ENCODE data around the gene ACP7.
A peak's percentile ranks its signal among the peaks of the same experiment; 100 is the strongest.
"Not testable (repeated sequence)": the region's sequence is repeated elsewhere in the genome, so short reads cannot be mapped to it uniquely, and the experiment has no call there.

Gene ACP7

GRCh38 chr19:39112338-39112890 lies 28.2 kb downstream of the ACP7 start:
- H3K4me1 ChIP-seq (ENCODE audit: control insufficient read depth, insufficient read depth, low read length): peaks cover 5% of the 10 kb centered on the region
- H3K4me3 ChIP-seq (ENCODE audit: low read depth, low read length): no peak overlapping the region
- no peak overlapping the region for H3K9ac ChIP-seq (ENCODE audit: low read depth, low read length)
- no peaks in the 10 kb centered on the region for H3K27me3 ChIP-seq (ENCODE audit: control insufficient read depth, insufficient read depth, low read length)
- H3K36me3 ChIP-seq (ENCODE audit: control insufficient read depth, insufficient read depth, low read length): no peaks in the 10 kb centered on the region
- H3K9me3 ChIP-seq (ENCODE audit: control insufficient read depth, insufficient read depth, low read length): no peaks in the 10 kb centered on the region

- Histone ChIP-seq H3K9me3 (ENCODE audit: control insufficient read depth, insufficient read depth, low read length) (no peaks in the 10 kb centered on the region), H3K4me1 (ENCODE audit: control insufficient read depth, insufficient read depth, low read length) (peaks cover 5% of the 10 kb centered on the region), H3K36me3 (ENCODE audit: control insufficient read depth, insufficient read depth, low read length) (no peaks in the 10 kb centered on the region), H3K4me3 (ENCODE audit: low read depth, low read length) (no peak overlapping the region), H3K27me3 (ENCODE audit: control insufficient read depth, insufficient read depth, low read length) (no peaks in the 10 kb centered on the region), H3K9ac (ENCODE audit: low read depth, low read length) (no peak overlapping the region)
These were observed 29.0 kb downstream of the ACP7 start for GRCh38 chr19:39113199-39113598.

GRCh38 chr19:39115105-39115847 lies 31.1 kb downstream of the ACP7 start:
- Histone ChIP-seq H3K9me3 (ENCODE audit: control insufficient read depth, insufficient read depth, low read length) (no peaks in the 10 kb centered on the region), H3K9ac (ENCODE audit: low read depth, low read length) (no peak overlapping the region), H3K4me1 (ENCODE audit: control insufficient read depth, insufficient read depth, low read length) (peaks cover 5% of the 10 kb centered on the region), H3K4me3 (ENCODE audit: low read depth, low read length) (no peak overlapping the region), H3K27me3 (ENCODE audit: control insufficient read depth, insufficient read depth, low read length) (no peaks in the 10 kb centered on the region), H3K36me3 (ENCODE audit: control insufficient read depth, insufficient read depth, low read length) (no peaks in the 10 kb centered on the region)

GRCh38 chr19:39117023-39117422 lies 32.9 kb downstream of the ACP7 start:
- H3K27me3 ChIP-seq (ENCODE audit: control insufficient read depth, insufficient read depth, low read length); H3K4me3 ChIP-seq (ENCODE audit: low read depth, low read length); H3K9ac ChIP-seq (ENCODE audit: low read depth, low read length); H3K9me3 ChIP-seq (ENCODE audit: control insufficient read depth, insufficient read depth, low read length); H3K4me1 ChIP-seq (ENCODE audit: control insufficient read depth, insufficient read depth, low read length); H3K36me3 ChIP-seq (ENCODE audit: control insufficient read depth, insufficient read depth, low read length): not testable (repeated sequence)

GRCh38 chr19:39119830-39120229 lies 35.7 kb downstream of the ACP7 start:
- Histone ChIP-seq H3K4me1 (ENCODE audit: control insufficient read depth, insufficient read depth, low read length) (peaks cover 2% of the 10 kb centered on the region), H3K36me3 (ENCODE audit: control insufficient read depth, insufficient read depth, low read length) (no peaks in the 10 kb centered on the region), H3K27me3 (ENCODE audit: control insufficient read depth, insufficient read depth, low read length) (no peaks in the 10 kb centered on the region), H3K4me3 (ENCODE audit: low read depth, low read length) (no peak overlapping the region), H3K9ac (ENCODE audit: low read depth, low read length) (no peak overlapping the region), H3K9me3 (ENCODE audit: control insufficient read depth, insufficient read depth, low read length) (no peaks in the 10 kb centered on the region)

- H3K9ac ChIP-seq (ENCODE audit: low read depth, low read length): no peak overlapping the region
- H3K27me3 ChIP-seq (ENCODE audit: control insufficient read depth, insufficient read depth, low read length): no peaks in the 10 kb centered on the region
- H3K4me3 ChIP-seq (ENCODE audit: low read depth, low read length): no peak overlapping the region
- no peaks in the 10 kb centered on the region for H3K36me3 ChIP-seq (ENCODE audit: control insufficient read depth, insufficient read depth, low read length)
- H3K4me1 ChIP-seq (ENCODE audit: control insufficient read depth, insufficient read depth, low read length): peaks cover 5% of the 10 kb centered on the region
- no peaks in the 10 kb centered on the region for H3K9me3 ChIP-seq (ENCODE audit: control insufficient read depth, insufficient read depth, low read length)
These were observed 39.0 kb downstream of the ACP7 start for GRCh38 chr19:39122934-39123731.

- no peaks in the 10 kb centered on the region for H3K9me3 ChIP-seq (ENCODE audit: control insufficient read depth, insufficient read depth, low read length)
- H3K9ac ChIP-seq (ENCODE audit: low read depth, low read length): peak overlapping the region; percentile 40
- H3K36me3 ChIP-seq (ENCODE audit: control insufficient read depth, insufficient read depth, low read length): no peaks in the 10 kb centered on the region
- peaks cover 5% of the 10 kb centered on the region for H3K4me1 ChIP-seq (ENCODE audit: control insufficient read depth, insufficient read depth, low read length)
- H3K4me3 ChIP-seq (ENCODE audit: low read depth, low read length): no peak overlapping the region
- no peaks in the 10 kb centered on the region for H3K27me3 ChIP-seq (ENCODE audit: control insufficient read depth, insufficient read depth, low read length)
These were observed 40.1 kb downstream of the ACP7 start for GRCh38 chr19:39124136-39124764.

GRCh38 chr19:39125199-39125553 lies 41.0 kb downstream of the ACP7 start:
- Histone ChIP-seq H3K9me3 (ENCODE audit: control insufficient read depth, insufficient read depth, low read length) (no peaks in the 10 kb centered on the region), H3K27me3 (ENCODE audit: control insufficient read depth, insufficient read depth, low read length) (no peaks in the 10 kb centered on the region), H3K9ac (ENCODE audit: low read depth, low read length) (no peak overlapping the region), H3K4me3 (ENCODE audit: low read depth, low read length) (peak overlapping the region; percentile 49), H3K36me3 (ENCODE audit: control insufficient read depth, insufficient read depth, low read length) (no peaks in the 10 kb centered on the region), H3K4me1 (ENCODE audit: control insufficient read depth, insufficient read depth, low read length) (peaks cover 5% of the 10 kb centered on the region)

GRCh38 chr19:39125554-39126311 lies 41.6 kb downstream of the ACP7 start, which contains the start of gene PAK4:
Gene PAK4, plus strand, starts transcription at chr19:39125786. Its CDS starts 43,768 bp downstream, at chr19:39169554.
- H3K36me3 ChIP-seq (ENCODE audit: control insufficient read depth, insufficient read depth, low read length): no peaks in the 10 kb centered on the region
- H3K27me3 ChIP-seq (ENCODE audit: control insufficient read depth, insufficient read depth, low read length): no peaks in the 10 kb centered on the region
- H3K4me1 ChIP-seq (ENCODE audit: control insufficient read depth, insufficient read depth, low read length): peaks cover 5% of the 10 kb centered on the region
- H3K9me3 ChIP-seq (ENCODE audit: control insufficient read depth, insufficient read depth, low read length): no peaks in the 10 kb centered on the region
- peak within 1 kb of the TSS; percentile 78 for H3K4me3 ChIP-seq (ENCODE audit: low read depth, low read length)
- peak within 1 kb of the TSS; percentile 66 for H3K9ac ChIP-seq (ENCODE audit: low read depth, low read length)

- peak overlapping the region; percentile 66 for H3K9ac ChIP-seq (ENCODE audit: low read depth, low read length)
- peaks cover 5% of the 10 kb centered on the region for H3K4me1 ChIP-seq (ENCODE audit: control insufficient read depth, insufficient read depth, low read length)
- no peaks in the 10 kb centered on the region for H3K9me3 ChIP-seq (ENCODE audit: control insufficient read depth, insufficient read depth, low read length)
- no peaks in the 10 kb centered on the region for H3K36me3 ChIP-seq (ENCODE audit: control insufficient read depth, insufficient read depth, low read length)
- H3K27me3 ChIP-seq (ENCODE audit: control insufficient read depth, insufficient read depth, low read length): no peaks in the 10 kb centered on the region
- H3K4me3 ChIP-seq (ENCODE audit: low read depth, low read length): peak overlapping the region; percentile 78
These were observed 42.4 kb downstream of the ACP7 start for GRCh38 chr19:39126312-39127187.

Data from iPS-15b (cell line).